EL (cell line): ENCODE results near the gene MAP1A.

ENCODE experiments used
- DNase-seq: peaks from one replicate; pipeline ENCODE4 v3.0.0-alpha.2; 2016

MAP1A gene

GRCh38 chr15:43511012-43511885 is 6.2 kb upstream of the MAP1A start:
- peak; percentile 16 for DNase-seq

GRCh38 chr15:43513550-43513949 is 3.9 kb upstream of the MAP1A start:
- DNase-seq, result peak; percentile 13

- DNase-seq, result peak; percentile 30
Measured at GRCh38 chr15:43514241-43515057, 3.0 kb upstream of the MAP1A start.

- DNase-seq, result no peak
Measured at GRCh38 chr15:43515741-43516140, 1.7 kb upstream of the MAP1A start.

- DNase-seq, result peak; percentile 57
Measured at GRCh38 chr15:43516185-43516584, 1.2 kb upstream of the MAP1A start.

GRCh38 chr15:43516801-43517353 is 531 bp upstream of the MAP1A start:
- peak; percentile 54 for DNase-seq

- peak; percentile 33 for DNase-seq
Measured at GRCh38 chr15:43518197-43518761, 871 bp downstream of the MAP1A start.

GRCh38 chr15:43519196-43519595 is 1.8 kb downstream of the MAP1A start:
- no peak for DNase-seq

GRCh38 chr15:43520138-43520537 is 2.7 kb downstream of the MAP1A start:
- no peak for DNase-seq

GRCh38 chr15:43521419-43521818 is 4.0 kb downstream of the MAP1A start:
- DNase-seq, result no peak

- DNase-seq, result no peak
Measured at GRCh38 chr15:43522247-43522646, 4.8 kb downstream of the MAP1A start.

- no peak for DNase-seq
Measured at GRCh38 chr15:43523646-43524045, 6.2 kb downstream of the MAP1A start.

GRCh38 chr15:43524254-43524845 is 6.9 kb downstream of the MAP1A start:
- DNase-seq, result no peak

GRCh38 chr15:43525131-43525530 is 7.7 kb downstream of the MAP1A start:
- DNase-seq, result no peak

GRCh38 chr15:43526261-43526930 is 9.0 kb downstream of the MAP1A start:
- no peak for DNase-seq

- no peak for DNase-seq
Measured at GRCh38 chr15:43527016-43527801, 9.8 kb downstream of the MAP1A start.

GRCh38 chr15:43527802-43528541 is 10.6 kb downstream of the MAP1A start:
- no peak for DNase-seq

- no peak for DNase-seq
Measured at GRCh38 chr15:43528542-43529007, 11.2 kb downstream of the MAP1A start.

- no peak for DNase-seq
Measured at GRCh38 chr15:43529141-43529540, 11.7 kb downstream of the MAP1A start.

- no peak for DNase-seq
Measured at GRCh38 chr15:43529587-43530345, 12.4 kb downstream of the MAP1A start.
